IMR-90 (cell line): ENCODE data around the gene IRAK2. TPM values are rescaled to one million over a fixed set of nuclear protein-coding genes. Genes with fewer than 3 reads are reported as not detected.

Experiments used
- ATAC-seq: fragments of 200-7000 bp; cut with Tn5 transposase; 2 replicates; pipeline ENCODE4 v1.9.1; 2020; ENCODE audit warnings: low read depth, mild to moderate bottlenecking, moderate library complexity
- BruUV-seq: library from RNA; stranded (reverse); fragments of 400-500 nt; replicated peaks from 2 replicates; lab custom pipeline; 2021; lab: Mats Ljungman, UMichigan
- CTCF ChIA-PET: fragments of 300-600 bp; formaldehyde crosslinking; extraction: SDS; loops from one replicate; lab custom pipeline; 2021; ENCODE audit warnings: antibody characterized with exemption; lab: Yijun Ruan, JAX
- POLR2A ChIA-PET: fragments of 300-600 bp; sonication (Branson Sonifier 250); formaldehyde crosslinking; loops from one replicate; lab custom pipeline; 2022; ENCODE audit warnings: antibody characterized with exemption; ENCODE audit not compliant: unreplicated experiment; lab: Charles Lee
- DNase-seq: peaks from one replicate; pipeline ENCODE4 v3.0.0; 2013
- H2AFZ ChIP-seq: replicated peaks from 2 replicates; pipeline ENCODE3; 2013; ENCODE audit warnings: low read length, mild to moderate bottlenecking; ENCODE audit not compliant: poor library complexity
- H2AK5ac ChIP-seq: 2 replicates; pipeline ENCODE4 v1.6.1; 2013; ENCODE audit warnings: low read depth, low read length, inconsistent platforms
- H2AK9ac ChIP-seq: replicated peaks from 2 replicates; pipeline ENCODE3; 2013; ENCODE audit warnings: mild to moderate bottlenecking, low read depth, low read length, moderate library complexity; ENCODE audit not compliant: poor library complexity
- H2BK120ac ChIP-seq: 2 replicates; pipeline ENCODE4 v1.6.1; 2013; ENCODE audit warnings: low read depth, low read length, inconsistent platforms
- H2BK15ac ChIP-seq: 3 replicates; pipeline ENCODE4 v1.6.1; 2013; ENCODE audit warnings: low read depth, low read length, inconsistent platforms
- H2BK20ac ChIP-seq: 2 replicates; pipeline ENCODE4 v1.6.1; 2013; ENCODE audit warnings: low read depth, mild to moderate bottlenecking, inconsistent platforms, low read length, moderate library complexity
- H2BK5ac ChIP-seq: 2 replicates; pipeline ENCODE4 v1.6.1; 2013; ENCODE audit warnings: mild to moderate bottlenecking, low read depth, low read length, inconsistent platforms; ENCODE audit not compliant: poor library complexity, severe bottlenecking
- H3K14ac ChIP-seq: replicated peaks from 2 replicates; pipeline ENCODE4 v1.6.1; 2013; ENCODE audit warnings: low read depth, low read length, inconsistent platforms
- H3K18ac ChIP-seq: 2 replicates; pipeline ENCODE4 v1.6.1; 2013; ENCODE audit warnings: low read depth, low read length, control low read depth
- H3K23ac ChIP-seq: 2 replicates; pipeline ENCODE4 v1.6.1; 2013; ENCODE audit warnings: low read depth, low read length, inconsistent platforms
- H3K27ac ChIP-seq: 2 replicates; pipeline ENCODE4 v1.5.1; 2013; ENCODE audit warnings: mild to moderate bottlenecking, control low read depth, low read length; ENCODE audit not compliant: insufficient read depth
- H3K27me3 ChIP-seq: 2 replicates; pipeline ENCODE4 v1.6.1; 2013; ENCODE audit warnings: low read length; ENCODE audit not compliant: control insufficient read depth, insufficient read depth
- H3K36me3 ChIP-seq: 2 replicates; pipeline ENCODE4 v1.6.1; 2013; ENCODE audit warnings: low read length, mixed read lengths; ENCODE audit not compliant: control insufficient read depth, insufficient read depth
- H3K4ac ChIP-seq: 2 replicates; pipeline ENCODE4 v1.6.1; 2013; ENCODE audit warnings: low read depth, low read length, inconsistent platforms
- H3K4me1 ChIP-seq: 2 replicates; pipeline ENCODE4 v1.6.1; 2013; ENCODE audit warnings: low read length, mixed read lengths; ENCODE audit not compliant: control insufficient read depth, insufficient read depth
- H3K4me2 ChIP-seq: 2 replicates; pipeline ENCODE4 v1.6.1; 2013; ENCODE audit warnings: low read depth, mild to moderate bottlenecking, control low read depth, low read length, moderate library complexity
- H3K4me3 ChIP-seq: 2 replicates; pipeline ENCODE4 v1.5.1; 2013; ENCODE audit warnings: low read depth, mild to moderate bottlenecking, control low read depth, low read length, moderate library complexity; ENCODE audit not compliant: insufficient read depth
- H3K56ac ChIP-seq: 2 replicates; pipeline ENCODE4 v1.6.1; 2013; ENCODE audit warnings: low read length, inconsistent platforms; ENCODE audit not compliant: insufficient read depth; ENCODE audit errors: extremely low read depth
- H3K79me1 ChIP-seq, 2 experiments: 2 replicates each; pipeline ENCODE4 v1.6.1; 2013; ENCODE audit warnings: low read length in 2 of 2, inconsistent platforms in 1 of 2, low read depth in 1 of 2
- H3K9ac ChIP-seq: 2 replicates; pipeline ENCODE4 v1.6.1; 2013; ENCODE audit warnings: low read depth, low read length, control low read depth
- H3K9me1 ChIP-seq: 2 replicates; pipeline ENCODE4 v1.6.1; 2013; ENCODE audit warnings: low read length, inconsistent platforms; ENCODE audit not compliant: insufficient read depth
- H3K9me3 ChIP-seq: 2 replicates; pipeline ENCODE4 v1.6.1; 2013; ENCODE audit warnings: low read length; ENCODE audit not compliant: control insufficient read depth, insufficient read depth
- H4K20me1 ChIP-seq: 2 replicates; pipeline ENCODE4 v1.6.1; 2013; ENCODE audit warnings: low read length, inconsistent platforms; ENCODE audit not compliant: insufficient read depth
- H4K5ac ChIP-seq: 2 replicates; pipeline ENCODE4 v1.6.1; 2013; ENCODE audit warnings: mild to moderate bottlenecking, low read depth, low read length, control low read depth
- H4K8ac ChIP-seq, 2 experiments: 2 replicates each; pipeline ENCODE4 v1.6.1; 2013; ENCODE audit warnings: low read depth in 2 of 2, low read length in 2 of 2, control low read depth in 1 of 2, inconsistent platforms in 1 of 2
- H4K91ac ChIP-seq: 2 replicates; pipeline ENCODE4 v1.6.1; 2013; ENCODE audit warnings: low read depth, low read length, inconsistent platforms; ENCODE audit not compliant: insufficient read depth
- FOS ChIP-seq: fragments of 150-350 bp; IDR thresholded peaks from 2 replicates; pipeline ENCODE4 v1.6.1; 2016; ENCODE audit warnings: low read depth, low read length
- POLR2A ChIP-seq: IDR thresholded peaks from 2 replicates; pipeline ENCODE4 v1.6.1; 2012; ENCODE audit warnings: mild to moderate bottlenecking, low read depth, low read length
- RAD21 ChIP-seq: IDR thresholded peaks from 2 replicates; pipeline ENCODE4 v1.6.1; 2012; ENCODE audit warnings: low read length, improper control_type of control experiment
- RFX5 ChIP-seq: IDR thresholded peaks from 2 replicates; pipeline ENCODE4 v1.8.0; 2012; ENCODE audit warnings: low read depth, mild to moderate bottlenecking, low read length, moderate library complexity
- USF2 ChIP-seq: fragments of 150-350 bp; IDR thresholded peaks from 2 replicates; pipeline ENCODE4 v1.6.1; 2017; ENCODE audit warnings: mild to moderate bottlenecking, antibody characterized with exemption, low read length, low read depth
- WGBS, 2 experiments: methylation state at CpG; one replicate each; pipeline versions ENCODE4 v1.1.5 to v1.1.7; 2013; ENCODE audit warnings: missing lambda C conversion rate in 2 of 2; ENCODE audit not compliant: insufficient read length in 1 of 2; ENCODE audit errors: extremely low coverage in 2 of 2; 5-methylcytosine and 5-hydroxymethylcytosine counted together
- dilution Hi-C: fragments of 300-500 bp; cut with HindIII; formaldehyde crosslinking; loops from one replicate; pipeline ENCODE4 v1.14.3; 2018; ENCODE audit warnings: low sequenced_read_pairs; ENCODE audit not compliant: unreplicated experiment
- in situ Hi-C: fragments of 300-500 bp; cut with MboI; formaldehyde crosslinking; loops from 3 replicates; pipeline ENCODE4 v1.14.3; 2019; ENCODE audit warnings: low sequenced_read_pairs, inconsistent platforms, mixed read lengths
- intact Hi-C: fragments of 100-400 bp; cut with micrococcal nuclease; formaldehyde crosslinking; loops from 2 replicates; pipeline ENCODE4 v1.10.0; 2022
- polyA plus RNA-seq, 3 experiments: library from polyadenylated mRNA; depleted of rRNA; stranded (reverse); fragments of >200 nt; gene quantifications; 2 replicates each; pipeline ENCODE4 v1.2.3, GENCODE V29; 2012; ENCODE audit warnings: low replicate concordance in 1 of 3
- total RNA-seq: library from RNA; depleted of rRNA; stranded (reverse); fragments of >200 nt; gene quantifications from 2 replicates; pipeline ENCODE4 v1.2.3, GENCODE V29; 2012

Gene IRAK2
- total and polyA plus RNA-seq, 2 of the 4 experiments (the other 2 are of a cell fraction), result 6.9 to 8.1 TPM

- intact Hi-C loops, result no loop called here
- TF ChIP-seq USF2 (peak; percentile 58; the same call in 1 of the 2 replicates), RAD21 (no peak), POLR2A (no peak), FOS (no peak), RFX5 (no peak)
Measured at GRCh38 chr3:10238345-10239183, 73.8 kb downstream of the IRAK2 start.

More at GRCh38 chr3:10238345-10239183, 73.8 kb downstream of the IRAK2 start:
- ChIA-PET CTCF (no interaction called here), POLR2A (no interaction called here)
- Histone ChIP-seq H3K14ac (no peak overlapping the region), H3K36me3 (peaks cover 21% of the 10 kb centered on the region), H3K9me1 (0 out of 2 replicates have a peak, but pooled peaks cover 5% of the 10 kb centered on the region), H3K27me3 (no peaks in the 10 kb centered on the region), H3K9me3 (no peaks in the 10 kb centered on the region), H2BK5ac (no peak overlapping the region), H2BK120ac (no peak overlapping the region), H4K5ac (no peak overlapping the region), H3K27ac (no peak overlapping the region), H3K4me1 (no peaks in the 10 kb centered on the region; the same call in 1 of the 2 replicates), H4K20me1 (no peaks in the 10 kb centered on the region), H3K4me3 (no peak overlapping the region), H3K9ac (no peak overlapping the region), H2AFZ (no peak overlapping the region), H4K8ac (no peak overlapping the region), H3K23ac (no peak overlapping the region), H3K4me2 (no peak overlapping the region), H3K79me1 (no peaks in the 10 kb centered on the region), H2AK5ac (no peak overlapping the region), H3K18ac (no peak overlapping the region), H2BK20ac (no peak overlapping the region), H2AK9ac (no peak overlapping the region), H3K4ac (no peak overlapping the region), H4K91ac (no peak overlapping the region), H2BK15ac (no peak overlapping the region), H3K56ac (no peak overlapping the region)
- WGBS, 2 experiments, result 86% methylated on average over 1 of the region's 15 CpGs; no CpG with 5 or more reads in 1 of the 2 experiments
- ATAC-seq (no peak), DNase-seq (no peak)
- dilution Hi-C loops, result no loop called here
- BruUV-seq, result no TSS peak
- in situ Hi-C loops, result no loop called here
